Thyroid gland (tissue), 4 donors: ENCODE data around the gene FRRS1L. TPM values are rescaled to one million over a fixed set of nuclear protein-coding genes. Genes with fewer than 3 reads are reported as not detected.

Source experiments
- DNase-seq, 2 donors: peaks; one replicate each; pipeline ENCODE4 v3.0.0-alpha.2; 2019
- H3K27ac ChIP-seq, 3 donors: fragments of 200-600 bp; sonication (generic); 1 replicate in 2 of 3; 2 replicates in 1 of 3; pipeline ENCODE4 v1.5.1; 2016 to 2019; ENCODE audit warnings: mild to moderate bottlenecking in 1 of 3, moderate library complexity in 1 of 3
- H3K27me3 ChIP-seq: fragments of 200-600 bp; sonication (generic); one replicate; pipeline ENCODE4 v1.5.1; 2019
- H3K36me3 ChIP-seq, 2 donors: fragments of 200-600 bp; sonication (generic); one replicate each; pipeline ENCODE4 v1.5.1; 2016 to 2019
- H3K4me1 ChIP-seq, 2 donors: fragments of 200-600 bp; sonication (generic); one replicate each; pipeline ENCODE4 v1.5.1; 2017 to 2019
- H3K4me3 ChIP-seq, 3 donors: fragments of 200-600 bp; sonication (generic); replicated peaks in 1 of 3; 1 replicate in 2 of 3; 2 replicates in 1 of 3; pipeline ENCODE4 v1.5.1; 2016; ENCODE audit warnings: mild to moderate bottlenecking in 1 of 3
- H3K9me3 ChIP-seq: fragments of 200-600 bp; sonication (generic); one replicate; pipeline ENCODE4 v1.5.1; 2017
- POLR2A ChIP-seq, 2 donors: fragments of 450-650 bp; IDR thresholded peaks; one replicate each; pipeline ENCODE4 v1.6.1; 2017; ENCODE audit warnings: antibody characterized with exemption in 2 of 2, mild to moderate bottlenecking in 2 of 2, moderate library complexity in 1 of 2
- WGBS, 2 donors: methylation state at CpG; one replicate each; pipeline ENCODE4 v1.1.5; 2017; 5-methylcytosine and 5-hydroxymethylcytosine counted together
- intact Hi-C: fragments of 100-400 bp; cut with DNase I; formaldehyde crosslinking; loops from one replicate; pipeline ENCODE4 v1.15.1; 2023
- small RNA-seq: library from RNA; depleted of rRNA; stranded (forward); fragments of <200 nt; gene quantifications from one replicate; pipeline ENCODE3, GENCODE V24; 2016
- total RNA-seq, 4 donors: library from RNA; depleted of rRNA; stranded (reverse); fragments of >200 nt; gene quantifications; one replicate each; pipeline ENCODE4 v1.2.3, GENCODE V29; 2016
- TF ChIP-seq, protein P1 (sequence below), 6 experiments: fragments of 200-600 bp in 3 of 6; fragments of 450-650 bp in 3 of 6; sonication (generic) in 3 of 6; IDR thresholded peaks; one replicate each; pipeline ENCODE4 v1.5.1; 2016 to 2019; ENCODE audit warnings: antibody characterized with exemption in 6 of 6, mild to moderate bottlenecking in 2 of 6, inconsistent platforms in 1 of 6, moderate library complexity in 1 of 6

Gene FRRS1L
- total RNA-seq, 4 donors from 2014 or later = 0.33 to 11.2 (median 1.4) TPM

DNA sequence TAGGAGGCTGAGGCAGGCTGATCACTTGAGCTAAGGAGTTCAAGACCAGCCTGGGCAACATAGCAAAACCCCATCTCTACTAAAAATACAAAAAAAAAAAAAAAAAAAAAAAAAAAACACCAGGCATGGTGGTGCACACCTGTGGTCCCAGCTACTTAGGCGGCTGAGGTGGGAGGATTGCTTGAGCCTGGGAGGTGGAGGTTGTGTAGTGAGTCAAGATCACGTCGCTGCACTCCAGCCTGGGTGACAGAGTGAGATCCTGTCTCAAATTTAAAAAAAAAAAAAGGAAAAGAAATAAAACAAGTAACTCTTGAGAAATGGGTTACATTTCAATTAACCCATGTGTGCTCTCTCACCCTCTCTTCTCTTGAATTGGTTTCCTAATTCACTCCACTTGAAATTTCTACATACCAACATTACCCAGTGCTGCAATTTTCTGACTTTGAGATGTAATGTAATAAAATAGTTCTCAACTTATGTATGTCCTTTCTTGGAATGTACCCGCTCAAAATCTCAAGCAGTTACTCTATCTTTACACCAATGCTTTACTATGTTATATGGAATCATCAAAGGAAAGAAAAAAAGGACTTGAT is 83.1 kb downstream of the FRRS1L start:
- no peak overlapping the region for H3K27ac ChIP-seq
- peaks cover 16 to 32% of the 10 kb centered on the region in 2 donors for H3K36me3 ChIP-seq
- peaks cover 2 to 6% of the 10 kb centered on the region in 2 donors for H3K4me1 ChIP-seq
- H3K4me3 ChIP-seq = no peak overlapping the region
- H3K27me3 ChIP-seq = no peaks in the 10 kb centered on the region
- no peak for TF ChIP-seq POLR2A (IDR thresholded peaks at IDR 0.05)
- TF ChIP-seq, protein P1, sequence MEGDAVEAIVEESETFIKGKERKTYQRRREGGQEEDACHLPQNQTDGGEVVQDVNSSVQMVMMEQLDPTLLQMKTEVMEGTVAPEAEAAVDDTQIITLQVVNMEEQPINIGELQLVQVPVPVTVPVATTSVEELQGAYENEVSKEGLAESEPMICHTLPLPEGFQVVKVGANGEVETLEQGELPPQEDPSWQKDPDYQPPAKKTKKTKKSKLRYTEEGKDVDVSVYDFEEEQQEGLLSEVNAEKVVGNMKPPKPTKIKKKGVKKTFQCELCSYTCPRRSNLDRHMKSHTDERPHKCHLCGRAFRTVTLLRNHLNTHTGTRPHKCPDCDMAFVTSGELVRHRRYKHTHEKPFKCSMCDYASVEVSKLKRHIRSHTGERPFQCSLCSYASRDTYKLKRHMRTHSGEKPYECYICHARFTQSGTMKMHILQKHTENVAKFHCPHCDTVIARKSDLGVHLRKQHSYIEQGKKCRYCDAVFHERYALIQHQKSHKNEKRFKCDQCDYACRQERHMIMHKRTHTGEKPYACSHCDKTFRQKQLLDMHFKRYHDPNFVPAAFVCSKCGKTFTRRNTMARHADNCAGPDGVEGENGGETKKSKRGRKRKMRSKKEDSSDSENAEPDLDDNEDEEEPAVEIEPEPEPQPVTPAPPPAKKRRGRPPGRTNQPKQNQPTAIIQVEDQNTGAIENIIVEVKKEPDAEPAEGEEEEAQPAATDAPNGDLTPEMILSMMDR (IDR thresholded peaks at IDR 0.05) = no peak
- WGBS, 2 donors = 95 to 98% methylated on average over 4 of the region's 4 CpGs
- H3K9me3 ChIP-seq = no peaks in the 10 kb centered on the region
- no peak for DNase-seq
- intact Hi-C loops = no loop called here

- Histone ChIP-seq H3K9me3 (no peaks in the 10 kb centered on the region), H3K27me3 (no peaks in the 10 kb centered on the region), H3K4me3 (no peak overlapping the region), H3K36me3 (peaks cover 20 to 37% of the 10 kb centered on the region in 2 donors), H3K4me1 (peaks cover 0 to 6% of the 10 kb centered on the region in 2 donors), H3K27ac (no peak overlapping the region)
- intact Hi-C loops = no loop called here
- no peak for DNase-seq
- 91 to 92% methylated on average over 7 of the region's 7 CpGs for WGBS, 2 donors
- TF ChIP-seq, protein P1 (IDR thresholded peaks at IDR 0.05) = no peak
- TF ChIP-seq POLR2A (IDR thresholded peaks at IDR 0.05) = no peak
Observed at GRCh38 chr9:109083141-109083540, 83.9 kb downstream of the FRRS1L start.

- Histone ChIP-seq H3K36me3 (peaks cover 19 to 39% of the 10 kb centered on the region in 2 donors), H3K27ac (no peak overlapping the region), H3K27me3 (no peaks in the 10 kb centered on the region), H3K4me3 (no peak overlapping the region), H3K9me3 (no peaks in the 10 kb centered on the region), H3K4me1 (peaks cover 0 to 6% of the 10 kb centered on the region in 2 donors)
- intact Hi-C loops = no loop called here
- TF ChIP-seq, protein P1 (IDR thresholded peaks at IDR 0.05) = no peak
- TF ChIP-seq POLR2A (IDR thresholded peaks at IDR 0.05) = no peak
- no peak for DNase-seq
- 54 to 65% methylated on average over 2 of the region's 2 CpGs for WGBS, 2 donors
Observed at GRCh38 chr9:109082091-109082620, 84.9 kb downstream of the FRRS1L start.

Small RNAs within 50 kb of the gene (small RNA-seq; reads per million reads assigned to genes)
- not detected for gene RNU6-984P

Other genes starting within 250 kb of the FRRS1L start
- gene ELP1, start 233.1 kb downstream of the FRRS1L start, total RNA-seq = 10 to 100 TPM; 31.3 to 37.8 (median 34.4) TPM
- gene ABITRAM, start 232.8 kb downstream of the FRRS1L start, total RNA-seq = 10 to 100 TPM; 18.5 to 42.9 (median 19.1) TPM
- gene CTNNAL1, start 153.8 kb downstream of the FRRS1L start, total RNA-seq = 100 to 1,000 TPM; 106 to 231 (median 156) TPM
- gene TMEM245, start 47.3 kb downstream of the FRRS1L start, total RNA-seq = 100 to 1,000 TPM; 222 to 549 (median 318) TPM
- 10 to 100 TPM; 56.4 to 72.7 (median 71.0) TPM for gene EPB41L4B, start 153.8 kb upstream of the FRRS1L start, total RNA-seq